DOHH2 (cell line): ENCODE results near the gene FAT2.

Source experiments
- H3F3A ChIP-seq: fragments of 200-600 bp; sonication (generic), shearing (Covaris generic); 2 replicates; pipeline ENCODE4 v1.6.0; 2016; ENCODE audit warnings: antibody characterized with exemption, mild to moderate bottlenecking; ENCODE audit not compliant: control insufficient read depth, insufficient read depth
- H3K27ac ChIP-seq: fragments of 200-600 bp; sonication (generic); 2 replicates; pipeline ENCODE4 v1.5.1; 2014; ENCODE audit warnings: low read depth, mild to moderate bottlenecking, low read length, moderate library complexity
- H3K27me3 ChIP-seq: fragments of 200-600 bp; sonication (generic); 2 replicates; pipeline ENCODE4 v1.6.1; 2014; ENCODE audit warnings: mild to moderate bottlenecking, low read length, mixed read lengths; ENCODE audit not compliant: control insufficient read depth
- H3K36me3 ChIP-seq: fragments of 200-600 bp; sonication (generic); 2 replicates; pipeline ENCODE4 v1.6.1; 2014; ENCODE audit warnings: mild to moderate bottlenecking, low read length, moderate library complexity, mixed read lengths; ENCODE audit not compliant: control insufficient read depth
- H3K4me1 ChIP-seq: fragments of 200-600 bp; sonication (generic); 2 replicates; pipeline ENCODE4 v1.6.1; 2014; ENCODE audit warnings: mild to moderate bottlenecking, low read length, mixed read lengths; ENCODE audit not compliant: control insufficient read depth
- H3K4me2 ChIP-seq: fragments of 200-600 bp; sonication (generic); 2 replicates; pipeline ENCODE4 v1.6.0; 2014; ENCODE audit warnings: mild to moderate bottlenecking, low read length, moderate library complexity
- H3K4me3 ChIP-seq: fragments of 200-600 bp; sonication (generic); 2 replicates; pipeline ENCODE4 v1.5.1; 2014; ENCODE audit warnings: mild to moderate bottlenecking, low read length, mixed read lengths
- H3K79me2 ChIP-seq: fragments of 200-600 bp; sonication (generic); 2 replicates; pipeline ENCODE4 v1.6.1; 2014; ENCODE audit warnings: mild to moderate bottlenecking, low read length, mixed read lengths; ENCODE audit not compliant: control insufficient read depth
- H3K9me2 ChIP-seq: fragments of 200-600 bp; sonication (generic); replicated peaks from 2 replicates; pipeline ENCODE4 v1.6.1; 2014; ENCODE audit warnings: mild to moderate bottlenecking, low read length, mixed read lengths; ENCODE audit not compliant: control insufficient read depth
- H3K9me3 ChIP-seq: fragments of 200-600 bp; sonication (generic); 2 replicates; pipeline ENCODE4 v1.6.1; 2014; ENCODE audit warnings: antibody characterized with exemption, low read length, mixed read lengths; ENCODE audit not compliant: control insufficient read depth, insufficient read depth
- H4K20me1 ChIP-seq: fragments of 200-600 bp; sonication (generic); 2 replicates; pipeline ENCODE4 v1.6.0; 2014; ENCODE audit warnings: low read depth, mild to moderate bottlenecking, antibody characterized with exemption, low read length, moderate library complexity; ENCODE audit not compliant: control insufficient read depth, insufficient read depth
- CTCF ChIP-seq: fragments of 200-600 bp; sonication (generic); IDR thresholded peaks from one replicate; pipeline ENCODE4 v1.5.1; 2014; ENCODE audit warnings: antibody characterized with exemption, mild to moderate bottlenecking, low read depth, low read length; ENCODE audit not compliant: poor library complexity, severe bottlenecking
- EZH2phosphoT487 ChIP-seq: fragments of 200-600 bp; sonication (generic); IDR thresholded peaks from 2 replicates; pipeline ENCODE4 v1.6.1; 2017; ENCODE audit warnings: borderline replicate concordance, mild to moderate bottlenecking, antibody characterized with exemption, low read length, moderate library complexity, mixed read lengths

The FAT2 gene

GRCh38 chr5:151562019-151562707 is 29.0 kb downstream of the FAT2 start:
- H3K79me2 ChIP-seq = no peaks in the 10 kb centered on the region
- no peaks in the 10 kb centered on the region for H3F3A ChIP-seq
- no peak overlapping the region for H3K4me2 ChIP-seq
- TF ChIP-seq EZH2phosphoT487 (no peak), CTCF (no peak)
- no peaks in the 10 kb centered on the region for H3K9me2 ChIP-seq
- no peak overlapping the region for H3K4me3 ChIP-seq
- no peaks in the 10 kb centered on the region for H3K9me3 ChIP-seq
- H3K4me1 ChIP-seq = peaks cover 3% of the 10 kb centered on the region
- no peaks in the 10 kb centered on the region for H3K27me3 ChIP-seq
- no peaks in the 10 kb centered on the region for H4K20me1 ChIP-seq
- no peaks in the 10 kb centered on the region for H3K36me3 ChIP-seq
- no peak overlapping the region for H3K27ac ChIP-seq

DNA sequence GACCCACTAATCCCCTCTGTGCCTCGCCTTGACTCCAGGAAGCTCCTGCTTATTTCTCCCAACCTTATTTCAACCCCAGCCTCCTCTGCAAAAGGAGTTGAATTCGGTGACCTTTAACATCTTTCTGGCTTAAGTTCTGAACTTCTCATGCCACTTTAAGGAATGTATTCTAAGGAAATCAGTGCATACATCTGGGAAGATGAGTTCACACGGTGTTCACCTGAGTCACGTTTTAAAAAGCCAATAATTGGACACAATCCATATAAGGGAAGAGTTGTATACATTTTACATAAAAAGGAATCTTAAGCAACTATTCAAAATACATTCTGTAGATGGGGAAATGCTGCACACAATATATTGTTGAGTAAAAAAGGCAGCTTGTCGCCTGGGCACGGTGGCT is 33.2 kb downstream of the FAT2 start:
- TF ChIP-seq CTCF (no peak), EZH2phosphoT487 (no peak)
- Histone ChIP-seq H3K36me3 (no peaks in the 10 kb centered on the region), H3K79me2 (no peaks in the 10 kb centered on the region), H3K27me3 (no peaks in the 10 kb centered on the region), H3K9me2 (no peaks in the 10 kb centered on the region), H3K9me3 (no peaks in the 10 kb centered on the region), H3K4me2 (no peak overlapping the region), H4K20me1 (no peaks in the 10 kb centered on the region), H3K4me3 (no peak overlapping the region), H3K27ac (no peak overlapping the region), H3K4me1 (peaks cover 16% of the 10 kb centered on the region), H3F3A (no peaks in the 10 kb centered on the region)

DNA sequence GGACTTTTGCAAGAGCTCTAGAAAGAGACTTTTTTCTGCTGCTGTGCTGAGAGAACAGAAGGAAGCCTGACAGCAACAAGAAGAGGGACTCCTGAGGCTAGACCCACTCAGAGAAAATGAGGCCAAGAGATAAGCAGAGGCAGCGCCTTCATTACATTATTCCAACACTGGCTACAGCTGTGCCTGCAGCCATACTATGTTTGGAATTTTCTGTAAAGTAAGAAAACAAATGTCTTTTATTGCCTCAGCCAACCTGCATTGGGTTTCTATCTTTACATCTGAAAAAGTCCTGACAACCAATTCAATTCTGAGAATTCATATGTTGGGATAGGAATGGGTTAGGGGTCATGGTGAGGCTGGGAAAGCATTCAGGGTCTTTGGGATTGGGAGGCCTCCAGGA is 33.7 kb downstream of the FAT2 start:
- H3F3A ChIP-seq = no peaks in the 10 kb centered on the region
- H3K9me3 ChIP-seq = no peaks in the 10 kb centered on the region
- H3K4me3 ChIP-seq = no peak overlapping the region
- H3K4me1 ChIP-seq = peaks cover 16% of the 10 kb centered on the region
- H4K20me1 ChIP-seq = no peaks in the 10 kb centered on the region
- H3K27me3 ChIP-seq = no peaks in the 10 kb centered on the region
- H3K4me2 ChIP-seq = no peak overlapping the region
- no peak for TF ChIP-seq CTCF
- no peak for TF ChIP-seq EZH2phosphoT487
- H3K79me2 ChIP-seq = no peaks in the 10 kb centered on the region
- no peaks in the 10 kb centered on the region for H3K9me2 ChIP-seq
- H3K27ac ChIP-seq = no peak overlapping the region
- no peaks in the 10 kb centered on the region for H3K36me3 ChIP-seq
